HG03439 (cell line): ENCODE results near the gene PDGFD.

Experiments used
- ATAC-seq: cut with Tn5 transposase; IDR thresholded peaks from one replicate; pipeline ENCODE4 v1.9.1; 2021; ENCODE audit warnings: mild to moderate bottlenecking, moderate library complexity; ENCODE audit not compliant: unreplicated experiment

PDGFD gene

DNA sequence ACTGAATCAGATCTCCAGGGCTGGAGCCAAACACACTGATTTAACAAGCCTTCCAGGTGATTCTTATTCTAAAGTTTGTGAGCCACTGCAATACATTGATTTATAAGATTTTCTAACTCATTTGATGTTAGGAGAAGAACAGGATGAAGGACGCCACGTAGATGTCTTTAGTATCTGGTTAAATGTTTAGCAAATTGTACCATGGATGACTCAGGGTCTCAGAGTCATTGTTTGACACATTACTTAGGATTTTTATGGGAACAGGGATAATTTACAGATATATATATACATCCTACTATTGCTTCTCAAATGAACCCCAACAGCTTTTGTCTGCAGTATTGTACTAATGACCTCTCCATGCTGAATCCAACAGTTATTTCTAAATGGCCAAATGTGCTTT is 270.6 kb downstream of the PDGFD start:
- ATAC-seq: no peak

DNA sequence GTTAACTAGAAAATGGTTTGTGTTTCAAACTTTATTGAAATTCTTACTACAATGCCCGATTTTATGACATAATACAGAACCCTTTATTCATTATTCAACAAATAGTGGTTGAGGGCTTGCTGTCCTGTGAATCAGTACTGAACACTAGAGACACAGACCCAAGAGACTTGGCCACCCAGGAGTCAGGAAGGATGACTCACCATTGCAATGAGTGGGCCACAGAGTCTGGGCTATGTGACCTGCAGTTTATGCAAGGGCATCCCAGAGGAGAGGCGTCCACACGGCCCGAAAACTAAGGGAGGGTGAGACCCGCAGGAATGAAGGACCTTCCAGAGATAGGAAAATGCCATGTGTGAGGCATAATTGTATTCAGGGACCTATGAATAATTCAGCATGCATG is 271.3 kb downstream of the PDGFD start:
- no peak for ATAC-seq

DNA sequence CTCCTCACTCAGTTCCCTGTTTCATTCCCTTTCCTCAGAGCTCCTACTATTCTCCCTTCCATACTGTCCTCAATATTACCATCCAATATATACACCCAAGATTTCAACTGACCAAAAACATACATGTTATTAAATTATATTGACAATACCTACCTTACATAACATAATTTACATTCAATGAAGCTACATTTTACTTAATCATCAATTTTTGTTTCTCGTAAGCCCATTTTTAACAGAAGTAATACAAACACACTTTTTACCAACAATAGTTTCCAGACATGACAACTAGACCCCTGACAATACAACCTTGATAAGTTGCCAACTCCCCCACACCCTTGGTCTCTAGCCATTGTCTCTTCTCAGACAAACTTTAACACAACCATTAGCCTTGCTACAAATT is 273.3 kb downstream of the PDGFD start:
- no peak for ATAC-seq

DNA sequence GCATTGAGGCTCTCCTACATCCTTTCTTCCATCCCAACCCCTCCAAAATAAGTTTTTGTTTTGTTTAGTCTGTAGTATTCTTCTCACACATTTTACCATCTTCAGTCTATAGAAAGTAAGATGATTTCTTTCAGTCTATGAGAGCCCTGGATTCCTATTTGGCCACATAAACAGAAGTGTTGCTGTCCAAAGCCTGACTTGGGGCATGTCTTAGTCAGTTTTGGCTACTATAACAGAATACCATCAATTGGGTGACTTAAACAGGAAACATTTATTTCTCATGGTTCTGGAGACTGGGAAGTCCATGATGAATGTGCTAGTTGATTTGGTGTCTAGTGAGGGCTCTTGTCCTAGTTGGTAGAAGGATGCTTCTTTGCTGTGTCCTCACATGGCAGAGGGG is 274.3 kb downstream of the PDGFD start:
- no peak for ATAC-seq

DNA sequence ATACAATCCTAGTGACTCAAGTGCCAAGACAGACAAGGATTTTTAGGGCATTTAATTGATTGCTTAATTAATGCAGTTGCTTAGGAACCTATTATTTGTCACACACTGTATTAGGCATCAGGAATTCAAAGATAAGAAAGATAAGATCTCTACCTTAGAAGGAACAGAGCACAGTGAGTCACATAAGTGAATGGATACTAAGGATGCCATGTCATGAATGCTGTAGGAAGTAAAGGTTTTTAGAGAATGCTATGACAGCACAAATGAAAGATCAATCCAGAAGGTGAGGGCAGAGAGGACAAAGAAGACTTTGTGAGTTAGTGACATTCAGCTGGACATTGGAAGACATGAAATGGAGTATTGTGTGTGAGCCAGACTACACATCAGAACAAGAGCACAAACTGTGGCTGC is 275.4 kb downstream of the PDGFD start:
- no peak for ATAC-seq

DNA sequence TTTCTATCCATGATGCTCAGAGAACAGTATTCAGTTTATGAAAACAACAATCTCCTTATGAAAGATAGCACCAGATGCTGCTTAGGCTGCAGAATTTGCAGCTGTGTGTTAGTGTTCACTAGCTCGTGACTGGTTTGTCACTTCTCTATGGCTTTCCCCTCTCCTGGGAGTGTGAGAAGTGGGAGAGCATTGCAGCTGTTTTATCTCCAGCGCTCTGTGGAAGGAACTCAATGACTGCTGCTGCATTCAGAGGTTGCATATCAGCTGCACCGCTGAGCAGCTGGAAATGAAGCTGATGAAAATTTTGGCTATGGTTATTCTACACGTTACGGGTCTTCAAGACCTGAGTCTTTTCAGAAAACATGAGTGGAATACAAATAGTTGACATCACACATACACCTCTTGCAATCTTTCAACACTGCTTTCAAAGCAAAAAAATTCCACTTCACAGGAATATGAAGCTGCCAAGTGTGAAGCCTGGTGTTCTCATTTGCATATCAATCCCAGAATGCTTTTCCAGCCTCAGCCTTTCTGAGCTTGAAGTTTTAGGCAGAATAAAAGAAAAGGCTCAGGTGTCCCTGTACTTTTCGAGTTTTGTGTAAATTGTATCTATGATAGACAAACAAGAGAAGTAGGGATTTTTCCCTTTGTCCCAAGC is 276.8 kb downstream of the PDGFD start:
- ATAC-seq: no peak

DNA sequence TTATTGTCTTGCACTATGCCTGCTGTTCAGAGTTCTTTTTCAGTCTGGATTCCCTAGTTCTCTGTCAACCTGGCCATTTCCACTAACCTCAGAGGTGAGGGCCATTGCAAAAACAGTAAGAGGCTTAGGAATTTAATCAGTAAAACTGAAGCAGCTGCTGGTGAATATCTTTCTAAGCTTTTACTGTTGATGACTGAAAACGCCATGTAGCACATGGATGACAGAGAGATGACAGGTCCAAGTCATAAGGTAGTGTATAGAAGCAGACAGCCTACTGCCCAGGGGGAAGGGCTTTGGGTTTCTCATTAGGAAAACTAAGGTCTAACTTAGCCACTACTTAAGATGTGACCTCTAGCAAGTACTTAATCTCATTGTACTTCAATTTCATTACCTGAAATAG is 280.1 kb downstream of the PDGFD start:
- ATAC-seq: no peak

DNA sequence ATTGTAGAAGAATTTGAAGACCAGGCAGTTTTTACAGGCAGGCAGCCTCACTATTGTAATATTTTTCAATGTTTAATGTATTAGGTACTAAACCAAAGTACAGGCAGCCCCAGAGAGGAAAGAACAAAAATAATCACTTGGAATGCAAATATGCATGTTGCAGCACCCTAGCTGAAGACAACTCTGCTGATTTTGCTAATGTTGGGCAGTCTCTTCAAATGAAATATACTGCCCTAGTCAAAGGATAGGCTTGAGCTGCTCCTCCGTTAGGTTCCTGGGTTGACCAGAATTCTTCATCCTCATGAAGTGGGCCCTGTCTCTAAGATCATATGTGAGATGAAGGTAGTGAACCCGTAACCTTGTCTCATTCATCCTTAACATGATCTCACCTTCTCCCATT is 280.7 kb downstream of the PDGFD start:
- no peak for ATAC-seq

DNA sequence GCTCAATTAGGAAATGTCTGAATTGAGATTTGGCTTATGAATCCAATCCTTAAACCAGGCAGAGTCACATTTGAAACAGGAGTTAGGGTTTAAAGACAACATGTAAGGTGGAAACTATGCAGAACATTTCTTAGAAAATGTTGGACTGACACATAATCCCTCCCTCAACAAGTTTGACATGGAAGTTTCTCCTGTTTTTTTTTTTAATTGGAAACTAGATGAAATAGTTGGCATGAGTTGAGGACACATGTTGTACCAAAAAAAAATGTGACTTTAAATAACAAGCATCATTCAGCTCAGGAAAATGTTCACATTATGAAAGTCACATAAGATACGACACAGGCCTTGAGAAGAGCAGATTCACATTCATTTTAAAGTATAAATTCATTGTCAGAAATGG is 282.4 kb downstream of the PDGFD start:
- ATAC-seq: no peak

DNA sequence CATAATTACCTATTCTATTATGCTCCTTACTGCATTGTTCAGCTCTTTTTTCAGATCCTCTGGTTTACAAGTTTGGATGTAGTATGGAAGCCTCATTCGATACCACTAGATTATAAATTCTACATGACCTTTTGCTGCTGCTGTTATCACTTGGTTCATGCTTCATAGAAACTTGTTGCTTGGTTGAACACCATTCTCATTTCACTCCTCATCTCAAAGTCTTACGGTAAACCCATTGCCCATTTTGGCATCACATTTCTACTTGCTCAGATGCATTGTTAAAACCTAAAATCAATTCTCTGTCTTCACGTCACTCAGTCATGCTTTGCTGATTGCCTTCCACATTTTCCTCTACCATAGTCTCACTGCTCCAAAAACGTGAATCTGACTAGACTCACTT is 283.0 kb downstream of the PDGFD start:
- ATAC-seq: no peak

DNA sequence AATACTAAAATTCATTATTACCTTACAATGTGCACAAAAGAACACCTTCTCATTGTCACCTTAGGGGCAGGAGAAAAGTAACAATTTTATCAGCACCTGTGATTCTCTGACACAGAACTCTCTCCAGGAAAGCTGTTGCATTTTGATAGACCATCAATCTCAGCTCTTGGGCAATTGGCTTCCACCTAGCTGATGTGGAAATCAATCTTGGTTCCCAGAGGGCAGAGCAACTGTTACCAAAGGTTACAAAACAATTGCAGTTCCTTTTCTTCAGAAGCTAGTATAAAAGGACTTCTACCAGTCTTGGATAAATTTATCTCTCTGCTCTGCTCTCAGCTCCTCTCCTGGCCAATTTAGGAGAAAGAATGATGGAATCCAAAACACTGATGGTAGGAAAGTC is 285.3 kb downstream of the PDGFD start:
- ATAC-seq: no peak

DNA sequence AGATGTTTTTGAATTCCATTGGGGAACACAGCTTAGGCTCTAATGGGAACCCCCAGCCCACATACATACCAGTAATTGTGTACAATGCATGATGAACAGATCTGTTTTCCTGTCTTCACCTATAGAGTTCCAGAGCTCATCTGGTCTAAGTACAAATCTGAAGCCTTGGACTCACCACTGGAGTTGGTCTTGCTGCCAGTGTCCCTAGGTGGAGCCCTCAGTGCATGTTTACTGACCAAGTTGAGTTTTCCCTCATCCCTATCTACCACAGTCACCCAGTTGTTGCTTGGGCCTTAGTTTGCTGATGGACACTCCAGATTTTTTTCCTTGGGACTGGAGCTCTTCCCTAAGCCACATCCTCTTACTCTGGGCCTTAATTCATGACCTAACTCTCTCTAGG is 286.7 kb downstream of the PDGFD start:
- no peak for ATAC-seq

DNA sequence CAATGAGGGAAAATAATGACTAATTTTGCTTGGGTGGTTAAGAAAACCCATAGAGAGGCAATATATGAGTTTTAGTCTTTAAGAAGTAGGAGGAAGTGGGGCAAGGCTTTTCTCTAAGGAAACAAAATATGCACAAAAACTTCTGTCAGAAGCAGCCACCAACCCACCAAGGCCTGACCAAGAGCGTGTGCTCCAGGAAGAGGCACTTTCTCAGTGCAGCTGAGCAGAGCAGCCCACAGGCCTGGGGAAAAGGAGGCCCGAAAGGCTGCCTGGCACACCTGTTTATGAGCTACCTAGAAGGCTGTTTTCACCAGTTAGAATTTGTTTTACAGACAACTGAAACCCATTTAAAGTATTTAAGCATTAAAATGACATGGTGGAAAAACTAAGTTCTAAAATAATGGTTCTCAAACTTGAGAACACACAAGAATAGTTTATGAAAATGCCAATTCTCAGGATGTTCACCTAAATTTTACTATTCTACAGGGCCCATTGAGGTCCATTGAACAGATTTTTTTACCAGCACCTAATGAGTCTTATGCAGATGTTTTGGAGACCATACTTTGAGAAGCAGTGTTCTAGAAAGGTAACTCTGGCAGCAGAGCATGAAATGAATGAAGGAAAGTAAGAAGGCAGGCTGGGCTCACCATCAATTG is 288.0 kb downstream of the PDGFD start:
- ATAC-seq: peak; percentile 88

DNA sequence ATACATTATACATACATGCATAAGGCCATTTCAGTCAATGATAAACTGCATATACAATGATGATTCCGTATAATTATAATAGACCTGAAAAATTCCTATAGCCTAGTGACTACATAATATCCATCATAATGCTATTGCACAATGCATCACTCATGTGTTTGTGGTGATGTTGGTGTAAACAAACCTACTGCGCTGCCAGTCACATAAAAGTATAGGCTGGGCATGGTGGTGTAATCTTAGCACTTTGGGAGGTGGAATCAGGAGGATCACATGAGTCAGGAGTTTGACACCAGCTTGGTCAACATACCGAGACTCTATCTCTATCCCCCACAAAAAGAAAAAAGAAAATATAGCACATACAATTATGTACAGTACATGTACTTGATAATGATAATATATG is 291.2 kb downstream of the PDGFD start:
- ATAC-seq: no peak

DNA sequence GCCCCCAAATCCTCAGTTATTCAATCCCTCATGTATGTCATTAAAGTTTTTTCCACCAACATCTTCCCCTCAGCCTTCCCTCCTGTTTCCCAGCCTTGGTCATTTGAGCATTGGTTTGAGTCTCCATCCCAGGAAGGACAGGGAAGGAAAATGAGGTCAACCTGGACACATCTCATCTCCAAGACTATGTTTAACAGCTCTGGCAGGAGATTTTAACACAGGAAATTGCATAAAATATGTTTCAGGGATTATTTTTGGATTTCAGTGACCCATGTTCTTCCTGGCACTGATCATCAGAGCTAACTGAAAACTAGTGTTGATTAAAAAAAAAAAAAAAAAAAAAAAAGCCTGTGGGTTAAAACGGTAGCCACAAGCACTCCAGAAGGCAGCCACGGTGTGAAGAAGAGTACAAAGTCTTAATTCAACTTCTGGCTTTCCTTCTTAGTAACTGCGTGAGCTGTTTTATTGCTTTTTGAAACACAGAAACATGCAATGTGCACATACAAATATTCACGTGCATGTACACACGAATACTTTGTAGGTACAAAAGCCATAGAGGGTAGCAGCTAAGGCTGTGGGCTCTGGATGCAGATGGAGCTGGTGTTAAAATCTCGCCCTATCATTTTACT is 291.9 kb downstream of the PDGFD start:
- no peak for ATAC-seq

DNA sequence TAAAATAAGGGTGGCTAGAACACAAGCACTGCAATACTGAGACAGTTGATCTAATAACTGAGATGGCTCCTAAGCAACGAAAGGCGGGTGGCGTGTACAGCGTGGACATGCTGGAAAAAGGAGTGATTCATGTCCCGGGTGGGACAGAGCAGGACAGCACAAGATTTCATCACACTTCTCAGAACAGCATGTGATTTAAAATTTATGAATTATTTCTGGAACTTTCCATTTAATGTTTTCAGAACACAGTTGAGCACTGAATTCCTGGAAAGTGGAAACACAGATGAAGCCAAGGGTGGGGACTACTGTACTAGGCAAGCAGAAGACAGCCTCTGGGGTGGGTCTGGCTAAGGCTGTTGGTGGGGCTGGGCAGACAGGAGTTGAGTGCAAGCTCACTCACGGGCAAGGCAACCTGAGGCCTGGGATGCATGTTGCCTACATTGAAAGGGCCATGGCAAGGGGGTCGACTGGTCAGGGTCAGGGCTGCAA is 293.1 kb downstream of the PDGFD start:
- no peak for ATAC-seq

DNA sequence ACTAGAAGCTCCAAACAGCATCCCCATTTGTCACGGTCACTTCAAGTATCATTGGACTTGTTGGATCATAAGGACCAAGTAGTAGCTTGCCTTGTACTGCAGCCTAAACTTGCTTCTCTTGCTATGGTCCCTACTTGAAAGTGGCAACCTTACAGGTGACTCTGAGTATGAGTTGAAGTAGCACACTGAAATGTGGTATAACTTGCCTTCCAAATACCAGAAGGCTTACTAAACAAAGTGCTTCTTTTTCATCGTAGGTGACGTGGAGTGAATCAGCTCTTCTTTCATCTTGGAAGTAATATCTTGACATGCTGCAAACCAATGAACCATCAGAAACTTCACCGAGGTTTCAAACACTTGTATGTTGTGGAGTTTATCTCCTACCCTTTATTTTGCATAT is 296.5 kb downstream of the PDGFD start:
- ATAC-seq: no peak

DNA sequence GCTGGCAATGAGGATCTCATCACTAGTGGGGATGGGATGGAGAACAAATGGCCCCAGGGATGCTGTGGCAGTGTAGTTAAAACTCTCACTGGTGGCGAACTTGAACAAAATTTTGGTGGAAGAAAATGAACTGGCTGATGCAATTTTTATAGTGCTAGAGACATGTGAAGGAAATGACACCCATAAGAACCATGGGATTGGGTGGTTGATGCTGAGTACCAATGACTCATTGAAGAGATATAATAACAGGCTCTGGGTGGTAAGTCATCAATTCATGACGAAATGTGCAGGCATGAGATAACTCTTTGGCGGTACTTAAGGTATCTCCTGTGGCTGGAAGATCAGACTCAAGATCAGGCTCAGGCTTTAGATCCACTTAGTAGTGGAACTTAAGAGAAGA is 300.4 kb downstream of the PDGFD start:
- ATAC-seq: no peak

DNA sequence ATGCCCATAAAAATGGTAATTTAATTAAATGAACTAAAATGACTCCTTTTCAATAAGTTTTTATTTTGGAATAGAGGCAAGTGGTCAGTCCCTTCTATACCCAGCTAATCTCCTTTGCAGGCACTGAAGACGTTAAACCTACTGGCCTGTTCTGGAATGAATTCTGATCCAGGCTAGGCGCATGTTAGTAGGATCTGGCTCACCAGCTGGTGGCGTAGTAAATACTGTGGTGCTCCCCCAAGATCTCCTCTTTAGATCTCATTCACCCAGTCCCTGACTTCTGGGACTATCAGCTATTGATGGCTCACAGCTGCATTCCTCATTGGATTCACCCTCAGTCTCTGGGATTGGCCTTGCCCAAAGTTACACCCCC is 301.2 kb downstream of the PDGFD start:
- ATAC-seq: no peak

DNA sequence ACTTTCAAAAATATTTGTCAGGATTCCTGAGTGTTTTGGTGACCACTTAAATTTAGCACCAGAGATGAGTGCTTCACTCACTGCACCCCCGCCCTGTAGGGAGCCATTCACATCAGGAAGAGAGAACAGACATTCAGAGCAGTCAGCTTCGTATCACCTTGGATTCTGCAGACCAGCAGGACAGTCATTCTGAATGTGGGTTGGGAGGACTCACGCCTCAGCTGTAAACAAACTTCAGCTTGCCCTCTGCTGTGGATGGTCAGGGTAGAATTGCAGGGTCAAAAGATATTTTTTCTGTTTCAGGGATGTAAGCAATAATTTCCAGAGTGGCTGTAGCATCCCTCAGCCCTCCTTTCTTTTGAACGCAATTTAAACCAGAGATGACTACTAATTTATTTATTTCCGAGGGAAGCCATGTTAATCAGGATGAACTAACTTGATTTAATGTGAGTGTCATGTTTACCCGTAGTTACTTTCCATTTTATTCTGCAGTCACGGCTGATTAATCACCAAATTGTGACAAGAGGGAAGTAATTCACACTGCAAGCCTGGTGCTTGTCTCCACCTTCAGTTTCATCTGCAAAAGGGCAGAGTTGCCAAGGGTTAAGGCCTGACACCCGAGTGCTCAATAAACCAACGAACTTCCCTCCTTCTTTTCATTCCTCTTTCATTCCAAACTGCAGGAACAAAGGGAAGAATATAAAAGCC is 301.7 kb downstream of the PDGFD start:
- ATAC-seq: peak; percentile 75
